Stimulated activated CD8-positive, alpha-beta memory T cell treated with anti-CD3 and anti-CD28 coated beads, Interleukin-12 subunit alpha, Interleukin-12 subunit beta, amount 100 ng/mL, for 4 hours (primary cell): ENCODE results near the gene TTC21A.

Experiments
- DNase-seq: peaks from one replicate; pipeline ENCODE4 v3.0.0-alpha.2; 2020; ENCODE audit warnings: low read depth

TTC21A gene

DNA sequence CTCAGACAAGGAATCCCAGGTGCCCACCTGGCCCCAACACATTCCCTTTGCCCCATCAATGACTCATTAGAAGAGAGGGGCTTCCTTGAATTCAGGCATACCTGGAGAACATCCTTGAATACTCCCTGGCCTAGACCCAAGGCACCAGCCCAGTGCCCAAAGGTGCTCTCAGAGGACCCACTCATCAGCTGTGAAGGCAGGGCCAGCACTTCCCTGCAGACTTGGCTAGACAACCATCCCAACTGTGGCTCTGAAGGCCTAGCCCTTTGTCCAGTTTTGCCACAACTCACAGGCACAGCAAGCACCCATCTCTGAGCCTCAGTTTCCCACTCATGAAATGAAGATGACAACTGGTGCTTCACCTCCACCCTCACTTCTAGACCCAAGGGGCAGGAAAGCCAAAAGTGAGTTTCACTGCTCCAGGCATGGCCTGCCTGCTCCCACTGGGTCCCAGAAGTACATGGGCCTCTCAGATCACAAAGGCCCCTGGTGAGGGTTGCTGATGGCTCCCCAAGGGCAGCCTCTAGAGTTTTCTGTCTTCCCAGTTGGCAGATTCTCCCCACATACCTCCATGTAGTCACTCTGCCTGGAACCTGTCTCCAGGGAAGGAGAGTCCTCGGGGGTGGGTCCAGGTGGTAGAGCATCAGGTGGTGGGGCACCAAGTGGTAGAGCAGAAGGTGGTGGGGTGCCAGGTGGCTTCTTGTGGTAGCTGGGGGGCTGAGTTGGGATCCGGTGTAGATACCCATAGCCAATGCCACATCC, 7.6 kb upstream of the TTC21A start:
- no peak for DNase-seq

DNA sequence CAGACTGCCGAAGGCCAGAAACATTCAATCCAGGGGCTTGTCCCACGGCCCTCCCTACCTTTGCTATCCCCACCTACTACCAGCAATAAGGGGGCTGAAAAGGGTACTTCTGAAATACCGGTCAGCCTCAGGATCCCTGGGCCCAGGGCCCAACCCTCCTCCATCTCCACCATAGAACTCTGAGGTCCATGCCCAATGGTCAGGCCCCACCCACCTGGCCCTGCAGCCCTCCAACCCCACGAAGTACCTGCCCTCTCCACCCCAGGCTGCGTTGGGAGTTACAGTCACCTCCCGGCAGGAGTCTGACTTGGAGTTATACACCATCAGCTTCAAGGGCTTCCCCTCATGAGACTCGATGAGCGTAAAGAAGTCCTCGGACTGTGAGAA, 7.0 kb upstream of the TTC21A start:
- DNase-seq: no peak

DNA sequence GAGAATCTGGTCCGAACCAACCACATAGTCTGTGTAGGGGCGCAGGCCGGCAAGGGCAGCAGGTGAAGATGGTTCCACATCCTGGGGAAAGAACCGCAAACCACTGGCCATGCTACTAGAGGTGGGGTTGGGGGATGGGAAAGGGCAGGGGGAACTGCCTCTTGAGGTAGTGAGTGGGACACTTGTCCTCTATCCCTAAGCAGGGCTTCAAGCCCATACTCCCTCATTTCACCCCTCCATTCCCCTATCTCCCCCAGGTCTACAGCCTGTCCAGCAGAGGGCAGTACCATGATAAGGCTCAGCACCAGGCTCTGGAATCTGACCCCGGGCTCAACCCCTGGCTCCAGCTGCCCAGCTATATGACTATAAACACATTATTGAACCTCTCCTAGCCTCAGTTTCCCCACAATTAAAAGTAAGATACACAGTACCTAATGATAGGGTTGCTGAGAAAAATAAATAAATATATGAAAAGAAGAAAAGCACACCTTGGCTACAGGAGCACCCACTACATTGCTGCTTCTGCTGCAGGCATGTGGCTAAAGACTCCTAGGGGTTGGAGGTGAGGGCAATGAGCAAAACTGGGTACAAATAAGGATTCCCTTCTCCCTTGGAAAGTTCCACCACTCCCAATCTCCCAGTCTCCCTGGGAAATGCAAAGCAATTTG, 6.3 kb upstream of the TTC21A start:
- DNase-seq: no peak

DNA sequence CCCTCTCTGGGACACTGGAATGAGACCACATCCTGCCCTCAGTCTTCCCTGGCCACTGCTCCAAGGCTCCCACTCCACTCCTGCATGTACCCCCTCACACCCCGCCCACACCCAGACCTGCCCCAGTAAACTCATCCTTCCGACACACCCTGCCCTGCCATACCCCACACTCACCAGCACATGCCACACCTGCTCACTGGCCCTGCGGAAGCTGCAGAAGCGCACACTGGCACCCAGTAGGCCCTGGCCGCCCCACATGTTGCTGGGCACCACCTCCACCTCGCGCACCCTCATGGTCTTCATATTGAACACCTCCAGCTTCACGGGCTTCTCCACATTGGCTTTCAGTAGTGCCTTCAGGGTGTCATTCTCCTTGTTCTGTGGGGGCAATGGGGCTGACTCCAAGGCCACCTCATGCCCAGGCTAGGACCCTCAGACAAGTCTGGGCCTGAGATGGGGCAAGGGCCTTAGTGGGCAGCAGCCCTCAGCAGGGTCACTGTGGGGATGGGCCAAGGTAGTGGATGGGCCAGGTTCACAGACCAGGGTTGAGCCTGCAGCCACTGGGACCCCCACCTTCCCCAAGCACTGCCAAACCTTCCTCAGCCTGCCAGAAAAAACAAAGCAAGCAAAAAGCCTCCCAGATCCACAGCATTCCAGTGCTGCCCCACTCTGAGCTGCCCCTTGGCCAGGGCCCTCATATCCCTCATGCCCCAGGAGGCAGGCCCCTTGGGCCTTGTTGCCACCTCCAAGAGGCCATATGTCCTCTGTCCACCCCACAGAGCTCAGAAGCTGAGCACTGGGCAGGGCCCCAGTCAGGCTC, 4.8 kb upstream of the TTC21A start:
- DNase-seq: no peak

DNA sequence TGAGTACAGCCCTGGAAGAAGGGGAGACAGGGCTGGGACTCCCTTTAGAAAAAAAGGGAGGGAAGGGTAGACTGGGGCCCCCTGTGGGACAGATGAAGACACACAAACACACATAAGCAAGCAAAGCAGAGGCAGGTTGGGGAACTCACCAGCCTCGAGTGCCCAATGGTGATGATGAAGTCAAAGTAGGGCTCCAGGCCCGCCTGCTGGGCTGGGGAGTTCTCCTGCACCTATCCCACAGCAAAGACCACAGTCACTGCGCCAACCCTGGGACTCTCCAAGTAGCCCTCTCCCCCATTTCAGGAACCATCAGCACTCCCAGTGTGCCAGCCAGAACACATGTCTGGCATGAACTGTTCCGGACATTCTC, 4.2 kb upstream of the TTC21A start:
- DNase-seq: no peak

DNA sequence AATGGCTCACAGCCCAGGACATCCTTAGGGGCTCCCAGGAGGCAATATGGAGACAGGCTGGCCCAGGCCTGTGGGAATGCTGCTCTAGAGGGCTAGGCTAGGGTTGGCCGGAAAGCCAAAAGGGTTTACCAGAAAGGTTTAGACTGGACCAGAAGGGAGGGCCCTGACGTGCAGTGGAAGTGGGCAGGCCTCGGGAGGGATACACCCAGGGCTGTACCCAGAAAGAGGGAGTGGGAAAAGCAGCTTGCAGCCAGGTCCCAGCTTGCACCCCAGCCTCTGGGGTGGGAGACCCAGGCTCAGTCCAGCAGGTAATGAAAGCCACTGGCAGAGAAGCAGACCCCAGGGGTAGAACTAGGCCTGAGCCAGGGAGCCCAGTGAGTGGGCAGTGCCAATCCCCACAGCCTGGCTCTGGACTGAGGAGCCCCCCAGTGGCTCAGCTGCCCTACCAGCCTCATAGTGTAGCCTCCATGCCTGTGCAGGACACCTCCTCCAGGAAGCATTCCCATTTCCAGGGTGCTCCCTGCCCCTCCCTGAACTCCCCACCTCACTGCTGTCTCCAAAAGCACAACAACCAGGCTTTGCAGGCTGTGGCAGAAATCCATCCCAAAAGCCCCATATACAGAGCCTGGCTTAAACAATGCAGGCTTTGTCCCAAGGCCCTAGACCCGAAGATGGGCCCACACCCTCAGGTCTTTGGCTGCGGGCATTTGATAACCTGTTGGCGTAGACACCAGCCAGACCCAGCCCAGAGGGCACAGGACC, 3.5 kb upstream of the TTC21A start:
- no peak for DNase-seq

DNA sequence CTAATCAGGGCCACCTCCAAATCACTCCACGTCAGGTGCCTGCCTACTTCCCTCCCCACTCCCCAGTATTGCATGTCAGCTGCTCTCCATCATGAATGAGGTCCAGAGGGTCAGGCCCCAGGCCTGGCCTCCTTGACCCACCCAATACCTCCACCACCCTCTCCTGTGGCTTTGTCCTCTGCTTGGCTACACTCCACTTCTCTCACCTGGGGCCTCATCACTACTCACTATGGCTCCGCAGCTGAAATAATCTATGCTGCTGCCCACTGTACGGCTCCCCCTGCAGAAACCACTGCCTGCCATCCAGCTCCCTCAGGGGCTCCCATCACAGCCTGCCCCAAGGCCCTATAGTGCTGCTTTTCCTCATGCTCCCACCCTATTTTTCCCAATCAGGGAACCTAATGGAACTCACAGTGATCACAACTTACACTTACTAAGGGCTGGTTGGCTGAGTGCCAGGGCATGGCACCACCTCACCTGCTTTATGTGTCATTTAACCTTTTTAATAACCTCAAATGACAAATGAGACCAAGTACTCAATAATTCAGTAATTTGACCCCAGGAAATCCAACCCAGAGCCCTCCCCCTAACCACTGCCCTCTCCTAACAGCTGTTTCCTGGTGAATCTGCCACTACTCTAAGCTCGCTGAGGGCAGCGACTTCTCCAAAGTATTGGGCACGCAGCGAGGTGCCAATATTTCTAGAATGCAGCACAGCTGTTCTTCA, 2.4 kb upstream of the TTC21A start:
- DNase-seq: no peak

DNA sequence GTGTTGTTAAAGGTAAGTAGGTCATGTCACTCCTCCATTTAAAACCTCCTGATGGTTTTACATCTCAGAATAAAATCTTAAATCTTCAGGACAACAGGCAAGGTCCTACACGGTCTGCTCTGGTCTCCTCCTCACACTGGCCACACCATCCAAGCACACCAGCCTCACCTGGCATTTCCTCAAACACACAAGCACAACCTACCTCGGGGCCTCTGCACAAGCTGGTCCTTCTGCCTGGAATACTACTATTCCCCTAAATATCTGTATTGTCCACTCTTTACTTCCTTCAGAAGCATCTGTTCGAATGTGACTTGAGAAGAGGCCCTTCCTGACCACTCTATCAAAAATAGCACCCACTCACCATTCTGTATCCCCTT, 1.8 kb upstream of the TTC21A start:
- no peak for DNase-seq

DNA sequence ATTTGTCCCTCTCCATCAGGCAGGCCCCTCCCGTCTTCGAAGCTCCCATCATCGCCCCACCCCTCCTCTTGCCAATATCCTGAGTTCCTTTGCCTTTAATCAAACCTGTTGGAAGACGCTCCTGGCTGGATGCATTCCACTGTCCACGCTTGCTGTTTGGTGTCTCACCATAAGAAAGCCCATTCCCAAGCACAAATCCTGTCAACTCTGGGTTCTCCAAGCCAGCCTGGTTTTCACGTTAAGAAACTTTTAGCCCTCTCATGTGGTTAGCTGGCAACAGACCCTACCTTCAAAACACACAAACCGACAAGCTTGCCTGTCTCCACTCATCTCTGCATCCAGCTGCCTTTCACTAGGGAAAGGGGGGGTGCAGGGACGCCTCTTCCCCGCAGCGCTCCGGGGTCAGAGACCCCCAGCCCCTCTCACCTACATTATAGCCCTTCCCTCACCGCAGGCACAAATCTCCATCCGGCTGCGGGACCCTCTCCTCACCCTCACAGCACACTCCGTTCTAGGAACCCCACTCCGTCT, 1.1 kb upstream of the TTC21A start:
- DNase-seq: no peak

DNA sequence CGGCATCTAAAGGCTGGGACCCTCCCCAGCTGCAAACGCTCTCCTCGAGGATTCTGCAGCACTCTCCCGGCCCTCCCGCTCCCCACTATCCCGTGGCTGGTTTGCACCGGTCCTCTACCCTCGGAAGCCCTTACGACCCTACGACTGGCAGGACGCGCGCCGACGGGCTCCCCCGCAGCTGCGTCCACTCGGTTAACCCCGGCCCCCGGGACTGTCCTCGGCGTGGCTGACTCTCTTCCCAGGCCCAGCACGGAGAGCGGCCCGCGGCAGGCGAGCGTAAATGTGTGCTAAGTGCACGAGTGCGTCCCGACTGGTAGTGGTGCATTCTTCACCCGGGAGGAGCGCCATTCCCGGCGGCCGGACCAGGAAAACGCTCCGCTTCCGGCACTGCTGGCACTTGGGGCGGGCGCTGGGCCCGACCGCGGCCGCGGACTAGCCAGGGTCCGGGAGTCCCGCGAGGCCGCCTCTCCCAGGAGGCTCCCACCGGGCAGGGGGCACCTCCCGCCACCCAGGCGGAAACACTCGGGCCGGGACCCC, 561 bp upstream of the TTC21A start:
- DNase-seq: no peak

DNA sequence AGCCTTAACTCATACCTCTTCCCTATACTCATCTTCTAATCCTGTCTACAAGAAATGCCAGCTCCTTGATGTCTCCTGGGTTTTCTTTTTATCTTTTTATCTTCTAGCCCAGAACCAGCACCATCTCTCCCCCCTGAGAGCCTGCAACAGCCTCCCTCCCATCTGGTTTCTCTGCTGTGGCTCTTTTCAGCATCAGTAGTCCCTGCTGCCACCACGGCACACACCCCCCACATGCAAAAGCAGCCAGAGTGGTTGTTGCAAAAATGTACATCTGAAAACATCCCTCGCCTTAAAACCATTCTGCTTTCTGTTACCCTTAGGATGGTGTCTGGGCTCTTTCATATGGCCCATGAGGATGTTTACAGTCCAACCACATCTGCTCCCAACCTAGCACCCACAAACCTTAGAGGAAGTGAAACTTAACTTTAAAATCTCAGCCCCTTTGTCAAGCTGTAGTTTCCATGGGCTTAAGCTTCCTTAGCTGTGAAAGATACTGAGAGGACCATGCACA, 775 bp downstream of the TTC21A start:
- no peak for DNase-seq

DNA sequence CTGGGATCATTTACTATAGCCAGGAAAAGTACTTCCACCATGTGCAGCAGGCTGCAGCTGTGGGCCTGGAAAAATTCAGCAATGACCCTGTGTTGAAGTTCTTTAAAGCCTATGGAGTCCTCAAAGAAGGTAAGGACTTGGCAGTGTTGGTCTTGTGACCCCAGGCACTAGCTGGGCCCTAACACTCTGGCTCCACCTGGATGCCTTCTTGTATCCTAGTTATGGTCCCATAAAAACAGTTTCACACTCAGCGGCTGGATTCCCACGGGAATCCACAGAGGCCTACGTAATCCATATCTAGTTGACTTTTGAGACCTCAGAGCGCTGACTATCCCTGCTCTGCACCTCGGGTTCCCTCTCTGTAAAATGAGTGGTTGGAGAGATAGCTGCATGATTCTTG, 1.6 kb downstream of the TTC21A start:
- DNase-seq: no peak

DNA sequence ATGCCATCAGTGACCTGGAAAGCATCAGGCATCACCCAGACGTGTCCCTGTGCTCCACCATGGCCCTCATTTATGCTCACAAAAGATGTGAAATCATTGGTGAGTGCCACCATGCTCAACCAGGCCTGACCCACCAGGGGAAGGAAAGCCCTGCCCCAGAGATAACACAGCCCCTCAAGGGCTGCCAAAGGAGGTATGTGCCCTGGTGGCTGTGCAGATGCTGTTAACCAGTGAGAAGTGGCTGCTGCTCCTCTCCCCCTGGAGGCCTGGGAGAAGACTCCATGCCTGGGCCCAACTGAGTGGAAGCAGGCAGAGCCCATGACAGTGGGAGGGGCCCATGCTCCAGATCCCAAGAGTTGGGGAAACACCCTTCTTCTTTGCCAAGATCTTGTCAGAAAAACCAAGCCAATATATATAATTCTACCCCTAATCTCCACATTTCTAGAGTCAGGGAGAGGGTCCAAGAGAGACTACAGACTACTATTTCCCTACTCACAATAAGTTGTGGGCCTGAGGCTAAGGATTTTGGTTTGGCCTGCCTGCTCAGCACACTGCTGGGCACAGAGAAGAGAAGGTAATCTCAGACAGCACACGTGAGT, 2.7 kb downstream of the TTC21A start:
- no peak for DNase-seq

DNA sequence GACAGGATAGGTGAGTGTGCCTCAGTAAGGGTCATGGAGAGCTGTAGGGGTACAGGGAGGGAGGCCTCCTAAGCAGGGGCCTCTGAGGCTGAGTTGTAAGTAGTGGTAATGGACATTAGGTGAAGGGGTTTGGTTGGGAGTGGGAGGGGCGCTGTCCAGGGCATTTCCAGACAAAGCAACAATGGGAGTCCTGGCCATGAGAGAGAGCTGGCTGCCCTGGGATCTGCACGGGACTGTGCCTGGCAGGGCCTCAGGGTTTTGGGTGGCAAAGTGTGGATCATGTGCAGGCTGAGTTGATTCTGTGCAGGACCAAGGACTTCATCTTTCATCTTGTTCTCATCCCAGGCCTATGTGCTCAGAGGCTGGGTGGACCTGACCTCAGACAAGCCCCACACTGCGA, 4.6 kb downstream of the TTC21A start:
- DNase-seq: no peak

DNA sequence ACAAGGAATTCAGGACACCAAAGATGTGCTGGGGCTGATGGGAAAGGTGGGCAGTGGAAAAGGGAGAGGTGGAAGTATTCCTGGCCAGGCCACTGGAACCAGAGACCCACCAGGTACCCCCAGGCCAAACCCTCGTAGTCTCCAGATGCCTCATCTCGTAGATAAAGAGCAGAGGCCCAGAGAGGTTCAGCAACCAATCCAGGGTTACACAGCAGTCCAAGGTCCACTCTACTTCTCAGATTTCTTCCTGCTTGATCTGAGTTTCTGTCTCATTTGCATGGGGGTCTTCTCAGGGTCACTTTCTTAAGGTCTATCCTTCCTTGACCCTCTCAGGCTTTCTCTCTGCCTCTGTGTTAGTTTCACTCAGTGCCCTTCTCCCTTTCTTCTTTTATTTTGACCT, 5.1 kb downstream of the TTC21A start:
- DNase-seq: no peak

DNA sequence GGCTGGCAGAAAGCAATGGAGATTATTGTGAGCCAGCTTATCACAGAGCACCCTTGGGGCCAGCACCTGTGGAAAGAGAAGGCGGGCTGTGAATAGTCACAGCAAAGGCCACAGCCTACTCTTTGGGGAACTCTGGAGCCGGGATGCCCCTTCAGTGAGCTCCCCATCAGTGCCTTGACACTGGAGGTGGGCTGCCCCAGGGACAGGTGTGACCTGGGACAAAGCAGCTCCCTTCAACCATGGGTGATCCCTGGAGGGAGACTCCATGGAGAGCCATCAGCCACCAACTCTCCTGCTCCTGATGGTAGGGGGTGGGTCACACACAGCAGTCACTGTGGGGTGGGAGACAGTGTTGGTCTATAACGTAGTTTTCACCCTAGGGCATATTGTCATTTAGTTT, 5.8 kb downstream of the TTC21A start:
- no peak for DNase-seq

DNA sequence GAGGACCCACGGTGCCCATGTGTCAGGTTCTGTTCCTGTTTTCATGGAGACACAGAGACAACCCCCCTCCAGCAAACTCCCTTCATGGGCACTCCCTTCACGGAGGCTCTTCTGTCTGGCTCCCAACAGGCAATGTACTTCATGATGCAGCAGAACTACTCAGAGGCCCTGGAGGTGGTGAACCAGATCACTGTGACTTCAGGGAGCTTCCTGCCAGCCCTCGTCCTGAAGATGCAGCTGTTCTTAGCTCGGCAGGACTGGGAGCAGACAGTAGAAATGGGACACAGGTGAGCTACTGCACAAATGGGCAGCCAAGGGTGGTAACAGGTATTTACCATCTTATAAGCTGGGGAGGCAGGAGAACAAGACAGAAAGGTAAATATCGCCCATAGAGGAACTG, 7.0 kb downstream of the TTC21A start:
- no peak for DNase-seq

DNA sequence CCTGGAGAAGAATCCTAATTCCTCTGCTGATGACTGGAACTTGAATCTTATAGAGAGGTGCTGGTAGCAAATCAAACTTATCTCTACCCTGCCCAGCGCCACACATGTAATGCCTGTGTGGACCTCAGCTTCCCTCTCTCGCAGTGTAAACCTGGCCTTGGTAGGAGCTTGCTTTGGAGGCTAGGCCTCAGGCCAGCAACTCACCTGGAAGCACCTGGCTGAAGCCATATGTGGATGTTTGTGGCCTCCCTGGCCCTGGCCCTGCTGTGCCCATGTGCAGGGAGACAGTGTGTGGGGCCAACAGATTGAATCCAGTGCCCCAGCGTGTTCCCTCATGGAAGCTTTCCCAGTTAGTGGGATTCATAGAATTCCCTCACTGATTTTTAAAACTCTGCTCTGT, 8.4 kb downstream of the TTC21A start:
- DNase-seq: no peak

DNA sequence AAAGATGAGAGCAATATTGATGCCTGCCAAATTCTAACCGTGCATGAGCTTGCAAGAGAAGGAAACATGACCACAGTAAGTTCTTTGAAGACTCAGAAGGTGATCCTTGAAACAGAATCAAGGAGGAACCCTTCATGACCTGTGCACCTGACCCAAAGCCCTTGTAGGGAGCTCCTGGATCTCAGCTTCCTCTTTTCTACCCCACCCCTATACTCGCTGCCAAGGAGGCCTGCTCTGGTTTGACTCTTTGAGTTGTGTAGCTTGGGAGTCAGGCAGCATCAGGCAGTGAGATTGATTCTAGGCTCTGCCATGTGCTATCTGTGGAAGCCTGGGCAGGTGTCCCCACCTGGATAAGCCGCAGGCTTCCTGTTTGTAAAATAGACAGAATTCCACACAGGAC, 10.6 kb downstream of the TTC21A start:
- DNase-seq: no peak

DNA sequence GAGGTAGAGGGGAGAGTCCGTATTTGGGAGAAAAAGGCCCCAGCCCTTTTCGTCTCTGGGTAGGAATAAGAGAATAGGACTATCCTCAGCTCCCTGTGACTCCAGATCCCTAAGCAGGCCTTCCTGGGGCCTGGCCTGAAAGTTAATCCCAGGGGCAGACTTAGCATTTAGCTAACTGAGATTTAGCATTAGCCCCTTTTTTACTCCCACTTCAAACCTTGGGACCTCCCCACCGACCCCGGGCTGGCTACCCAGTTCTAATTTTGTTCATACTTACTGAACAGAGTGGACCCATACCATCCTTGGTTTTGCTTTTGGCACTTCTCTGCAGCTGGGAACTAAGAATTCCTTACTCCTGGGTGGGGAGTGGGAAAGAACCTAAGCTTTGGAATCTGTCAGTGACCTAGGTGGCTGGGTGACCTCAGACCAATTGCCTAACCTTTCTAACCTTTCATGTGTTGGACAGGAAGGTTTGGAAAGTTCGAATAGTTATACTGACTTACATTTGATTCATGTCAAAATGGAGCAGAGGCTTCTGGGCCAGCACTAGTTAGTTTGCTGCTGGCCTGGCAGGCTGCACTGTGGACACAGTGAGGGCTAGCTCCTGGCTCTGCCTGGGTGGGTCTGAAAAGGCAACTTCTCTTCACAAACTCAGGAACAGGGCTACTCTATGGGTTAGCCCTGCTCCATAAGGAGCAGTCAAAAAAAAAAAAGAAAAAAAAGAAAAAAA, 11.6 kb downstream of the TTC21A start:
- no peak for DNase-seq
